HepG2 (cell line): ENCODE measurements around the gene MED10. TPM values are rescaled to one million over a fixed set of nuclear protein-coding genes. Genes with fewer than 3 reads are reported as not detected.

ENCODE experiments used
- ZNF572 ChIP-seq: sonication (generic); formaldehyde crosslinking; IDR thresholded peaks from 2 replicates; pipeline ENCODE4 v1.5.1; 2020; ENCODE audit warnings: mild to moderate bottlenecking, missing genetic modification reagents
- polyA plus RNA-seq, 8 experiments: library from polyadenylated mRNA; depleted of rRNA in 3 of 8; stranded (reverse) in 7 of 8; unstranded in 1 of 8; fragments of >200 nt; fragmentation: Illumina TruSeq in 4 of 8; extraction: Trizol in 4 of 8; gene quantifications; 2 replicates each; pipeline versions ENCODE4 v1.2.1 to v1.2.3, GENCODE V29; 2011 to 2016; ENCODE audit warnings: low read depth in 4 of 8, missing spikeins in 1 of 8, mixed read lengths in 1 of 8; ENCODE audit not compliant: insufficient read depth in 1 of 8
- total RNA-seq, 5 experiments: library from RNA; depleted of rRNA; stranded (reverse); fragments of >200 nt; fragmentation: Illumina TruSeq; extraction: Trizol; gene quantifications; 2 replicates each; pipeline ENCODE4 v1.2.3, GENCODE V29; 2016; ENCODE audit warnings: low read depth in 1 of 5
- TF ChIP-seq, protein P1 (sequence below): sonication (generic); formaldehyde crosslinking; IDR thresholded peaks from 2 replicates; pipeline ENCODE4 v1.9.0; 2021; ENCODE audit warnings: mild to moderate bottlenecking, missing genetic modification reagents
- TF ChIP-seq, protein P2 (sequence below): sonication (generic); formaldehyde crosslinking; IDR thresholded peaks from 2 replicates; pipeline ENCODE4 v1.5.1; 2020; ENCODE audit warnings: mild to moderate bottlenecking, missing genetic modification reagents, borderline replicate concordance
- TF ChIP-seq, protein P3 (sequence below): sonication (generic); formaldehyde crosslinking; IDR thresholded peaks from 2 replicates; pipeline ENCODE4 v1.5.1; 2020; ENCODE audit warnings: mild to moderate bottlenecking, missing genetic modification reagents, borderline replicate concordance
- TF ChIP-seq, protein P4 (sequence below): sonication (generic); formaldehyde crosslinking; IDR thresholded peaks from 2 replicates; pipeline ENCODE4 v1.4.0; 2020; ENCODE audit warnings: missing genetic modification reagents

MED10 gene
- total and polyA plus RNA-seq, 2 of the 13 experiments (the other 11 are each of a cell fraction or from before 2014, with no cell fraction given) = 11.2 to 23.7 TPM

DNA sequence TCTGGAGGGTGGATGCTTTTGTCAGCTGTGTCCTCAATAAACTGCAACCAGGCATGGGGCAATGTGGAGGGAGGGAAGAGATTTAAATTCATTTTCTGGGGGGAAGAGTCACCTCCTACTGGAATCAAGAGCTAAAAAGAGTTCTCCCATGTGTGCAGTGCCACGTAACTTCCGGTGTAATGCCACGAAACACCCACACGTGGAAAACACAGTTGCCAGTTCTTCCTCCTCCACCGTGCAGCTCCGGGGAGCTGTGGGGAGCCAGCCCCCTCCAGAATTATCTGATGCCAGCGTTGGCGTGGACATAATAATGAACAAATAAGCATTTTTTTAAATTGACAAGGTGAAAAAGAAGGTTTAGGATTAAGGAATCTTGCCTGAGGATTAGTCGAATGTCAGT is 32.1 kb upstream of the MED10 start (continued):
- TF ChIP-seq, protein P1, sequence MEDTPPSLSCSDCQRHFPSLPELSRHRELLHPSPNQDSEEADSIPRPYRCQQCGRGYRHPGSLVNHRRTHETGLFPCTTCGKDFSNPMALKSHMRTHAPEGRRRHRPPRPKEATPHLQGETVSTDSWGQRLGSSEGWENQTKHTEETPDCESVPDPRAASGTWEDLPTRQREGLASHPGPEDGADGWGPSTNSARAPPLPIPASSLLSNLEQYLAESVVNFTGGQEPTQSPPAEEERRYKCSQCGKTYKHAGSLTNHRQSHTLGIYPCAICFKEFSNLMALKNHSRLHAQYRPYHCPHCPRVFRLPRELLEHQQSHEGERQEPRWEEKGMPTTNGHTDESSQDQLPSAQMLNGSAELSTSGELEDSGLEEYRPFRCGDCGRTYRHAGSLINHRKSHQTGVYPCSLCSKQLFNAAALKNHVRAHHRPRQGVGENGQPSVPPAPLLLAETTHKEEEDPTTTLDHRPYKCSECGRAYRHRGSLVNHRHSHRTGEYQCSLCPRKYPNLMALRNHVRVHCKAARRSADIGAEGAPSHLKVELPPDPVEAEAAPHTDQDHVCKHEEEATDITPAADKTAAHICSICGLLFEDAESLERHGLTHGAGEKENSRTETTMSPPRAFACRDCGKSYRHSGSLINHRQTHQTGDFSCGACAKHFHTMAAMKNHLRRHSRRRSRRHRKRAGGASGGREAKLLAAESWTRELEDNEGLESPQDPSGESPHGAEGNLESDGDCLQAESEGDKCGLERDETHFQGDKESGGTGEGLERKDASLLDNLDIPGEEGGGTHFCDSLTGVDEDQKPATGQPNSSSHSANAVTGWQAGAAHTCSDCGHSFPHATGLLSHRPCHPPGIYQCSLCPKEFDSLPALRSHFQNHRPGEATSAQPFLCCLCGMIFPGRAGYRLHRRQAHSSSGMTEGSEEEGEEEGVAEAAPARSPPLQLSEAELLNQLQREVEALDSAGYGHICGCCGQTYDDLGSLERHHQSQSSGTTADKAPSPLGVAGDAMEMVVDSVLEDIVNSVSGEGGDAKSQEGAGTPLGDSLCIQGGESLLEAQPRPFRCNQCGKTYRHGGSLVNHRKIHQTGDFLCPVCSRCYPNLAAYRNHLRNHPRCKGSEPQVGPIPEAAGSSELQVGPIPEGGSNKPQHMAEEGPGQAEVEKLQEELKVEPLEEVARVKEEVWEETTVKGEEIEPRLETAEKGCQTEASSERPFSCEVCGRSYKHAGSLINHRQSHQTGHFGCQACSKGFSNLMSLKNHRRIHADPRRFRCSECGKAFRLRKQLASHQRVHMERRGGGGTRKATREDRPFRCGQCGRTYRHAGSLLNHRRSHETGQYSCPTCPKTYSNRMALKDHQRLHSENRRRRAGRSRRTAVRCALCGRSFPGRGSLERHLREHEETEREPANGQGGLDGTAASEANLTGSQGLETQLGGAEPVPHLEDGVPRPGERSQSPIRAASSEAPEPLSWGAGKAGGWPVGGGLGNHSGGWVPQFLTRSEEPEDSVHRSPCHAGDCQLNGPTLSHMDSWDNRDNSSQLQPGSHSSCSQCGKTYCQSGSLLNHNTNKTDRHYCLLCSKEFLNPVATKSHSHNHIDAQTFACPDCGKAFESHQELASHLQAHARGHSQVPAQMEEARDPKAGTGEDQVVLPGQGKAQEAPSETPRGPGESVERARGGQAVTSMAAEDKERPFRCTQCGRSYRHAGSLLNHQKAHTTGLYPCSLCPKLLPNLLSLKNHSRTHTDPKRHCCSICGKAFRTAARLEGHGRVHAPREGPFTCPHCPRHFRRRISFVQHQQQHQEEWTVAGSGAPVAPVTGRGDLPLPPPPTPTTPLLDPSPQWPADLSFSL (CRISPR knock-in tag) = no peak
- TF ChIP-seq, protein P2, sequence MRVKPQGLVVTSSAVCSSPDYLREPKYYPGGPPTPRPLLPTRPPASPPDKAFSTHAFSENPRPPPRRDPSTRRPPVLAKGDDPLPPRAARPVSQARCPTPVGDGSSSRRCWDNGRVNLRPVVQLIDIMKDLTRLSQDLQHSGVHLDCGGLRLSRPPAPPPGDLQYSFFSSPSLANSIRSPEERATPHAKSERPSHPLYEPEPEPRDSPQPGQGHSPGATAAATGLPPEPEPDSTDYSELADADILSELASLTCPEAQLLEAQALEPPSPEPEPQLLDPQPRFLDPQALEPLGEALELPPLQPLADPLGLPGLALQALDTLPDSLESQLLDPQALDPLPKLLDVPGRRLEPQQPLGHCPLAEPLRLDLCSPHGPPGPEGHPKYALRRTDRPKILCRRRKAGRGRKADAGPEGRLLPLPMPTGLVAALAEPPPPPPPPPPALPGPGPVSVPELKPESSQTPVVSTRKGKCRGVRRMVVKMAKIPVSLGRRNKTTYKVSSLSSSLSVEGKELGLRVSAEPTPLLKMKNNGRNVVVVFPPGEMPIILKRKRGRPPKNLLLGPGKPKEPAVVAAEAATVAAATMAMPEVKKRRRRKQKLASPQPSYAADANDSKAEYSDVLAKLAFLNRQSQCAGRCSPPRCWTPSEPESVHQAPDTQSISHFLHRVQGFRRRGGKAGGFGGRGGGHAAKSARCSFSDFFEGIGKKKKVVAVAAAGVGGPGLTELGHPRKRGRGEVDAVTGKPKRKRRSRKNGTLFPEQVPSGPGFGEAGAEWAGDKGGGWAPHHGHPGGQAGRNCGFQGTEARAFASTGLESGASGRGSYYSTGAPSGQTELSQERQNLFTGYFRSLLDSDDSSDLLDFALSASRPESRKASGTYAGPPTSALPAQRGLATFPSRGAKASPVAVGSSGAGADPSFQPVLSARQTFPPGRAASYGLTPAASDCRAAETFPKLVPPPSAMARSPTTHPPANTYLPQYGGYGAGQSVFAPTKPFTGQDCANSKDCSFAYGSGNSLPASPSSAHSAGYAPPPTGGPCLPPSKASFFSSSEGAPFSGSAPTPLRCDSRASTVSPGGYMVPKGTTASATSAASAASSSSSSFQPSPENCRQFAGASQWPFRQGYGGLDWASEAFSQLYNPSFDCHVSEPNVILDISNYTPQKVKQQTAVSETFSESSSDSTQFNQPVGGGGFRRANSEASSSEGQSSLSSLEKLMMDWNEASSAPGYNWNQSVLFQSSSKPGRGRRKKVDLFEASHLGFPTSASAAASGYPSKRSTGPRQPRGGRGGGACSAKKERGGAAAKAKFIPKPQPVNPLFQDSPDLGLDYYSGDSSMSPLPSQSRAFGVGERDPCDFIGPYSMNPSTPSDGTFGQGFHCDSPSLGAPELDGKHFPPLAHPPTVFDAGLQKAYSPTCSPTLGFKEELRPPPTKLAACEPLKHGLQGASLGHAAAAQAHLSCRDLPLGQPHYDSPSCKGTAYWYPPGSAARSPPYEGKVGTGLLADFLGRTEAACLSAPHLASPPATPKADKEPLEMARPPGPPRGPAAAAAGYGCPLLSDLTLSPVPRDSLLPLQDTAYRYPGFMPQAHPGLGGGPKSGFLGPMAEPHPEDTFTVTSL (CRISPR knock-in tag) = no peak
- TF ChIP-seq, protein P3, sequence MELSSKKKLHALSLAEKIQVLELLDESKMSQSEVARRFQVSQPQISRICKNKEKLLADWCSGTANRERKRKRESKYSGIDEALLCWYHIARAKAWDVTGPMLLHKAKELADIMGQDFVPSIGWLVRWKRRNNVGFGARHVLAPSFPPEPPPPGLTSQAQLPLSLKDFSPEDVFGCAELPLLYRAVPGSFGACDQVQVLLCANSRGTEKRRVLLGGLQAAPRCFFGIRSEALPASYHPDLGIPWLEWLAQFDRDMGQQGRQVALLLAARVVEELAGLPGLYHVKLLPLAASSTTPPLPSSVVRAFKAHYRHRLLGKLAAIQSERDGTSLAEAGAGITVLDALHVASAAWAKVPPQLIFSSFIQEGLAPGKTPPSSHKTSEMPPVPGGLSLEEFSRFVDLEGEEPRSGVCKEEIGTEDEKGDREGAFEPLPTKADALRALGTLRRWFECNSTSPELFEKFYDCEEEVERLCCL = no peak
- TF ChIP-seq, protein P4, sequence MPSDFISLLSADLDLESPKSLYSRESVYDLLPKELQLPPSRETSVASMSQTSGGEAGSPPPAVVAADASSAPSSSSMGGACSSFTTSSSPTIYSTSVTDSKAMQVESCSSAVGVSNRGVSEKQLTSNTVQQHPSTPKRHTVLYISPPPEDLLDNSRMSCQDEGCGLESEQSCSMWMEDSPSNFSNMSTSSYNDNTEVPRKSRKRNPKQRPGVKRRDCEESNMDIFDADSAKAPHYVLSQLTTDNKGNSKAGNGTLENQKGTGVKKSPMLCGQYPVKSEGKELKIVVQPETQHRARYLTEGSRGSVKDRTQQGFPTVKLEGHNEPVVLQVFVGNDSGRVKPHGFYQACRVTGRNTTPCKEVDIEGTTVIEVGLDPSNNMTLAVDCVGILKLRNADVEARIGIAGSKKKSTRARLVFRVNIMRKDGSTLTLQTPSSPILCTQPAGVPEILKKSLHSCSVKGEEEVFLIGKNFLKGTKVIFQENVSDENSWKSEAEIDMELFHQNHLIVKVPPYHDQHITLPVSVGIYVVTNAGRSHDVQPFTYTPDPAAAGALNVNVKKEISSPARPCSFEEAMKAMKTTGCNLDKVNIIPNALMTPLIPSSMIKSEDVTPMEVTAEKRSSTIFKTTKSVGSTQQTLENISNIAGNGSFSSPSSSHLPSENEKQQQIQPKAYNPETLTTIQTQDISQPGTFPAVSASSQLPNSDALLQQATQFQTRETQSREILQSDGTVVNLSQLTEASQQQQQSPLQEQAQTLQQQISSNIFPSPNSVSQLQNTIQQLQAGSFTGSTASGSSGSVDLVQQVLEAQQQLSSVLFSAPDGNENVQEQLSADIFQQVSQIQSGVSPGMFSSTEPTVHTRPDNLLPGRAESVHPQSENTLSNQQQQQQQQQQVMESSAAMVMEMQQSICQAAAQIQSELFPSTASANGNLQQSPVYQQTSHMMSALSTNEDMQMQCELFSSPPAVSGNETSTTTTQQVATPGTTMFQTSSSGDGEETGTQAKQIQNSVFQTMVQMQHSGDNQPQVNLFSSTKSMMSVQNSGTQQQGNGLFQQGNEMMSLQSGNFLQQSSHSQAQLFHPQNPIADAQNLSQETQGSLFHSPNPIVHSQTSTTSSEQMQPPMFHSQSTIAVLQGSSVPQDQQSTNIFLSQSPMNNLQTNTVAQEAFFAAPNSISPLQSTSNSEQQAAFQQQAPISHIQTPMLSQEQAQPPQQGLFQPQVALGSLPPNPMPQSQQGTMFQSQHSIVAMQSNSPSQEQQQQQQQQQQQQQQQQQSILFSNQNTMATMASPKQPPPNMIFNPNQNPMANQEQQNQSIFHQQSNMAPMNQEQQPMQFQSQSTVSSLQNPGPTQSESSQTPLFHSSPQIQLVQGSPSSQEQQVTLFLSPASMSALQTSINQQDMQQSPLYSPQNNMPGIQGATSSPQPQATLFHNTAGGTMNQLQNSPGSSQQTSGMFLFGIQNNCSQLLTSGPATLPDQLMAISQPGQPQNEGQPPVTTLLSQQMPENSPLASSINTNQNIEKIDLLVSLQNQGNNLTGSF (CRISPR knock-in tag) = no peak
- no peak for TF ChIP-seq ZNF572 (CRISPR knock-in tag)
